Calu3 (cell line): ENCODE measurements around the gene COL20A1. TPM values are rescaled to one million over a fixed set of nuclear protein-coding genes. Genes with fewer than 3 reads are reported as not detected.
A peak's percentile ranks its signal among the peaks of the same experiment; 100 is the strongest.

Experiments
- BruUV-seq: library from RNA; stranded (reverse); fragments of 400-500 nt; replicated peaks from 2 replicates; lab custom pipeline; 2021; lab: Mats Ljungman, UMichigan
- CTCF ChIA-PET: fragments of 300-600 bp; sonication (Branson Sonifier 250); formaldehyde crosslinking; loops from one replicate; lab custom pipeline; 2022; ENCODE audit warnings: antibody characterized with exemption; lab: Charles Lee
- DNase-seq: peaks from one replicate; pipeline ENCODE4 v3.0.0; 2022
- H3K27ac Mint-ChIP-seq: one replicate; pipeline ENCODE4 v1.8.0; 2022; ENCODE audit warnings: mixed read lengths; ENCODE audit not compliant: unreplicated experiment
- H3K27me3 Mint-ChIP-seq: one replicate; pipeline ENCODE4 v1.8.0; 2022; ENCODE audit warnings: mixed read lengths; ENCODE audit not compliant: unreplicated experiment
- H3K36me3 Mint-ChIP-seq: one replicate; pipeline ENCODE4 v1.8.0; 2022; ENCODE audit warnings: mild to moderate bottlenecking, moderate library complexity, mixed read lengths; ENCODE audit not compliant: insufficient read depth, unreplicated experiment
- H3K4me1 Mint-ChIP-seq: one replicate; pipeline ENCODE4 v1.8.0; 2022; ENCODE audit warnings: mild to moderate bottlenecking, low read depth, mixed read lengths; ENCODE audit not compliant: unreplicated experiment
- H3K4me3 Mint-ChIP-seq: one replicate; pipeline ENCODE4 v1.8.0; 2022; ENCODE audit warnings: mild to moderate bottlenecking, low read depth, moderate library complexity, mixed read lengths; ENCODE audit not compliant: unreplicated experiment
- H3K9me3 Mint-ChIP-seq: one replicate; pipeline ENCODE4 v1.8.0; 2022; ENCODE audit warnings: low read depth, mixed read lengths; ENCODE audit not compliant: unreplicated experiment
- CTCF ChIP-seq: fragments of 200-600 bp; IDR thresholded peaks from one replicate; pipeline ENCODE4 v1.8.0; 2022; ENCODE audit warnings: antibody characterized with exemption; ENCODE audit not compliant: unreplicated experiment
- intact Hi-C: fragments of 100-400 bp; cut with micrococcal nuclease; formaldehyde crosslinking; loops from one replicate; pipeline ENCODE4 v1.10.0; 2022; ENCODE audit not compliant: unreplicated experiment
- total RNA-seq: library from RNA; stranded (reverse); gene quantifications from 2 replicates; pipeline ENCODE4 v1.2.3, GENCODE V29; 2022

The COL20A1 gene
- total RNA-seq, 1 experiment from 2014 or later: not detected

DNA sequence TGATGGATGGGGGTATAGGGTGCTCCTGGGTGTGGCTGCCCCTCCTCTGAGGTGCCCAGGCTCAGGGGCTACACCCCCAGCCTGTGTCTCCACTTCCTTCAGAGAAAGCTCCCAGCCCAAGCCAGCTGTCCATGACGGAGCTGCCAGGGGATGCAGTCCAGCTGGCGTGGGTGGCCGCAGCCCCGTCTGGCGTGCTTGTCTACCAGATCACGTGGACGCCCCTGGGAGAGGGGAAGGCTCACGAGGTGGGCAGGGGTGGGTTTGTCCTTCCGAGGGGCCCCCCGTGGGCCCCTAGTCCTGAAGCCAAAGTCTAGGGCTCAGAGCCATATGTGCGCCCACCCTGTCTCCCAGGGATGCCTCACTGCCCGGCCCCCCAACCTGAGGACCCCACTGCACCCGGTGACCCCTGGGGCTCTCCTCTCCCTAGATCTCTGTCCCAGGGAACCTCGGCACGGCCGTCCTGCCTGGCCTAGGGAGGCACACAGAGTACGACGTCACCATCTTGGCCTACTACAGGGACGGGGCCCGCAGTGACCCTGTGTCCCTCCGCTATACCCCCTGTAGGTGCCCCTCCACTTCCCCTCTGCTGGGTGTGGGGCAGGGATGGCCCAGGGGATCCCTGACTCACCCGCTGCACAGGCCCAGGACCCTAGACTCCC, 19.8 kb downstream of the COL20A1 start:
- DNase-seq: no peak
- Mint-ChIP-seq H3K27ac (no peak overlapping the region), H3K4me1 (no peaks in the 10 kb centered on the region), H3K27me3 (peaks cover 100% of the 10 kb centered on the region), H3K36me3 (peaks cover 9% of the 10 kb centered on the region), H3K9me3 (no peaks in the 10 kb centered on the region), H3K4me3 (no peak overlapping the region)
- BruUV-seq: no TSS peak
- CTCF ChIA-PET: interaction anchor here (0.6 to 0.7 kb wide), 2 partner anchors 18 to 188 kb away, joined by 3 to 5 read pairs; no protein-coding TSS in a partner anchor
- intact Hi-C loops: no loop called here
- peak; percentile 12 for TF ChIP-seq CTCF

- CTCF ChIA-PET: interaction anchor here (0.7 kb wide), 1 partner anchor 17 kb away, joined by 3 read pairs; no protein-coding TSS in a partner anchor
- H3K27me3 Mint-ChIP-seq: peaks cover 100% of the 10 kb centered on the region
- peaks cover 9% of the 10 kb centered on the region for H3K36me3 Mint-ChIP-seq
- TF ChIP-seq CTCF: peak; percentile 27
- no peak overlapping the region for H3K27ac Mint-ChIP-seq
- no peaks in the 10 kb centered on the region for H3K9me3 Mint-ChIP-seq
- H3K4me3 Mint-ChIP-seq: no peak overlapping the region
- no peaks in the 10 kb centered on the region for H3K4me1 Mint-ChIP-seq
- intact Hi-C loops: no loop called here
- no peak for DNase-seq
- no TSS peak for BruUV-seq
Observed at GRCh38 chr20:63313349-63314014, 20.5 kb downstream of the COL20A1 start.

GRCh38 chr20:63314015-63314471, 21.1 kb downstream of the COL20A1 start:
- intact Hi-C loops: no loop called here
- CTCF ChIA-PET: no interaction called here
- no peak for TF ChIP-seq CTCF
- Mint-ChIP-seq H3K27me3 (peaks cover 98% of the 10 kb centered on the region), H3K27ac (no peak overlapping the region), H3K36me3 (peaks cover 9% of the 10 kb centered on the region), H3K9me3 (no peaks in the 10 kb centered on the region), H3K4me3 (no peak overlapping the region), H3K4me1 (no peaks in the 10 kb centered on the region)
- no peak for DNase-seq
- no TSS peak for BruUV-seq

DNA sequence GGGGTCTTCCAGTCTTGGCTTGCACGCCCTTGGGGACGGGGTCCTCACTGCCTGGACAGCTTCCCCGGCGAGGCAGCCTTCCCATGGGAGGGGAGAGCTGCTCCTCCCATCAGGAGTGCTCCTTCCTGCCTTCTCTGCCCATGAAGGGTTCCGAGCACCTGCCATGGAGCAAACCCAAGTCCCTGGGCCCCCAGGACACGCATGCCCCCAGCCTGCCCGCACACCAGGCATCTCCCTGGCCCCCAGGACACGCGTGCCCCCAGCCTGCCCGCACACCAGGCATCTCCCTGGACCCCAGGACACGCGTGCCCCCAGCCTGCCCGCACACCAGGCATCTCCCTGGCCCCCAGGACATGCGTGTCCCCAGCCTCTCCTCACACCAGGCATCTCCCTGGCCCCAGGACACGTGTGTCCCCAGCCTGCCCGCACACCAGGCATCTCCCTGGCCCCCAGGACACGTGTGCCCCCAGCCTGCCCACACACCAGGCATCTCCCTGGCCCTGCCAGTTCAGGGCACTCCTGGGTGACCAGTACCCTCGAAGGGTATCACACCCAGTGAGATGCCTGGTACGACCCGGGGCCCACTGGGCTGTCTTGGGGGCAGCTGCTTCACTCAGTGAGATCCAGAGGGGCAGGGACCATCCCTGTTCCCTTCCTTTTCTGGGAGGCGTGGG, 21.7 kb downstream of the COL20A1 start:
- no peak for TF ChIP-seq CTCF
- Mint-ChIP-seq H3K4me3 (no peak overlapping the region), H3K27ac (no peak overlapping the region), H3K36me3 (peaks cover 9% of the 10 kb centered on the region), H3K9me3 (no peaks in the 10 kb centered on the region), H3K27me3 (peaks cover 98% of the 10 kb centered on the region), H3K4me1 (no peaks in the 10 kb centered on the region)
- no TSS peak for BruUV-seq
- CTCF ChIA-PET: no interaction called here
- DNase-seq: no peak
- intact Hi-C loops: no loop called here
